K562 (cell line): Measurements from ENCODE around the gene CERCAM.

Experiments
- CTCF ChIP-seq, 3 experiments: IDR thresholded peaks in 2 of 3; conservative IDR thresholded peaks in 1 of 3; 2 replicates each; pipeline ENCODE4 v1.5.1; 2011 to 2012; ENCODE audit warnings: low read length in 3 of 3, mild to moderate bottlenecking in 3 of 3, control low read depth in 2 of 3, improper control_type of control experiment in 1 of 3, inconsistent platforms in 1 of 3, low read depth in 1 of 3, mixed read lengths in 1 of 3, moderate library complexity in 1 of 3; ENCODE audit not compliant: insufficient read depth in 2 of 3
- DEAF1 ChIP-seq: fragments of 450-650 bp; formaldehyde crosslinking; IDR thresholded peaks from 2 replicates; pipeline ENCODE4 v1.4.0; 2020; ENCODE audit warnings: mild to moderate bottlenecking, moderate library complexity
- HOXB6 ChIP-seq: fragments of 250-450 bp; sonication (Bioruptor Pico); IDR thresholded peaks from 2 replicates; pipeline ENCODE4 v1.5.1; 2022; ENCODE audit warnings: mild to moderate bottlenecking, borderline replicate concordance
- IFI16 ChIP-seq: fragments of 250-450 bp; sonication (Bioruptor Pico); IDR thresholded peaks from 2 replicates; pipeline ENCODE4 v2.1.2; 2022; ENCODE audit warnings: mild to moderate bottlenecking, inconsistent platforms
- NFRKB ChIP-seq: fragments of 450-650 bp; IDR thresholded peaks from 2 replicates; pipeline ENCODE4 v1.6.1; 2016; ENCODE audit warnings: low read depth
- POLR2AphosphoS5 ChIP-seq: IDR thresholded peaks from 2 replicates; pipeline ENCODE4 v1.6.1; 2011; ENCODE audit warnings: mild to moderate bottlenecking, low read depth, low read length, moderate library complexity; ENCODE audit not compliant: control insufficient read depth, insufficient read depth
- TCF7 ChIP-seq: sonication (generic); IDR thresholded peaks from 2 replicates; pipeline ENCODE4 v1.6.1; 2016; ENCODE audit warnings: antibody characterized with exemption, borderline replicate concordance

- TF ChIP-seq TCF7 (no peak), CTCF (IDR thresholded peaks at IDR 0.05 in 2 of 3, conservative IDR thresholded peaks at IDR 0.05 in 1 of 3; ENCODE audit: insufficient read depth in 2 of 3, low read depth in 1 of 3, low read length in 3 of 3) (peak; percentile 55 to 63 (median 56)), DEAF1 (CRISPR knock-in tag) (no peak), NFRKB (no peak), HOXB6 (CRISPR knock-in tag) (no peak), IFI16 (no peak), POLR2AphosphoS5 (no peak)
These were observed 10.7 kb upstream of the CERCAM start for GRCh38 chr9:128409978-128410377.
